ENCODE measurements around the gene MTSS2. TPM values are rescaled to one million over a fixed set of nuclear protein-coding genes. Genes with fewer than 3 reads are reported as not detected.
"Not testable (repeated sequence)": the region's sequence is repeated elsewhere in the genome, so short reads cannot be mapped to it uniquely, and the experiment has no call there.

MTSS2 gene
- total RNA-seq, 1 experiment from 2014 or later, result 52.0 TPM

- no TSS peak for BruUV-seq (replicated peaks)
Observed at GRCh38 chr16:70644763-70645597, 40.9 kb downstream of the MTSS2 start.

DNA sequence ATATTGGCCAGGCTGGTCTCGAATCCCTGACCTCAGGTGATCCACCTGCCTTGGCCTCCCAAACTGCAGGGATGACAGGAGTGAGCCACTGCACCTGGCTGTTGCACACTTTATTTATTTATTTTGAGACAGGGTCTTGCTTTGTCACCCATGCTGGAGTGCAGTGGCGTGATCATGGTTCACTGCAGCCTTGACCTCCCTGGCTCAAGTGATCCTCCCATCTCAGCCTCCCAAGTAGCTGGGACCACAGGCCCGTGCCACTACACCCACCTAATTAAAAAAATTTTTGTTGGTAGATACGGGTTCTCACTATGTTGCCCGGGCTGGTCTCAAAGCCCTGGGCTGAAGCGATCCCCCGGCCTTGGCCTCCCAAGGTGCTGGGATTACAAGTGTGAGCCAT is 42.6 kb downstream of the MTSS2 start:
- BruUV-seq (replicated peaks); H2AFZ ChIP-seq; POLR2A ChIA-PET (ENCODE audit: unreplicated experiment): not testable (repeated sequence)

More at GRCh38 chr16:70644763-70645597, 40.9 kb downstream of the MTSS2 start:
- no peaks in the 10 kb centered on the region for H3K4me1 ChIP-seq (replicated peaks; ENCODE audit: insufficient read depth)
- H3K79me2 ChIP-seq (ENCODE audit: low read depth), result no peaks in the 10 kb centered on the region
- no peaks in the 10 kb centered on the region for H3K36me3 ChIP-seq (ENCODE audit: low read depth)
- H3K27me3 ChIP-seq (ENCODE audit: insufficient read depth, low read depth), result no peaks in the 10 kb centered on the region
- DNase-seq, result no peak
- intact Hi-C loops (cut with micrococcal nuclease; ENCODE audit: unreplicated experiment), result no loop called here
- no peak for TF ChIP-seq EZH2 (IDR thresholded peaks at IDR 0.05; ENCODE audit: low read depth)
- TF ChIP-seq, protein P1, sequence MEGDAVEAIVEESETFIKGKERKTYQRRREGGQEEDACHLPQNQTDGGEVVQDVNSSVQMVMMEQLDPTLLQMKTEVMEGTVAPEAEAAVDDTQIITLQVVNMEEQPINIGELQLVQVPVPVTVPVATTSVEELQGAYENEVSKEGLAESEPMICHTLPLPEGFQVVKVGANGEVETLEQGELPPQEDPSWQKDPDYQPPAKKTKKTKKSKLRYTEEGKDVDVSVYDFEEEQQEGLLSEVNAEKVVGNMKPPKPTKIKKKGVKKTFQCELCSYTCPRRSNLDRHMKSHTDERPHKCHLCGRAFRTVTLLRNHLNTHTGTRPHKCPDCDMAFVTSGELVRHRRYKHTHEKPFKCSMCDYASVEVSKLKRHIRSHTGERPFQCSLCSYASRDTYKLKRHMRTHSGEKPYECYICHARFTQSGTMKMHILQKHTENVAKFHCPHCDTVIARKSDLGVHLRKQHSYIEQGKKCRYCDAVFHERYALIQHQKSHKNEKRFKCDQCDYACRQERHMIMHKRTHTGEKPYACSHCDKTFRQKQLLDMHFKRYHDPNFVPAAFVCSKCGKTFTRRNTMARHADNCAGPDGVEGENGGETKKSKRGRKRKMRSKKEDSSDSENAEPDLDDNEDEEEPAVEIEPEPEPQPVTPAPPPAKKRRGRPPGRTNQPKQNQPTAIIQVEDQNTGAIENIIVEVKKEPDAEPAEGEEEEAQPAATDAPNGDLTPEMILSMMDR (conservative IDR thresholded peaks at IDR 0.05), result no peak
- H2AFZ ChIP-seq, result no peak overlapping the region
- no peak overlapping the region for H3K4me3 ChIP-seq
- CTCF ChIA-PET, result no interaction called here
- H4K20me1 ChIP-seq (ENCODE audit: insufficient read depth), result no peaks in the 10 kb centered on the region
- peaks cover 7% of the 10 kb centered on the region; the same call in 1 of the 2 replicates for H3F3A ChIP-seq (ENCODE audit: insufficient read depth, low read depth)
- no peak overlapping the region for H3K27ac ChIP-seq
- H3K4me2 ChIP-seq, result no peak overlapping the region
- H3K9me2 ChIP-seq (ENCODE audit: insufficient read depth), result no peaks in the 10 kb centered on the region
- no peaks in the 10 kb centered on the region for H3K9me3 ChIP-seq (ENCODE audit: insufficient read depth, low read depth)
- POLR2A ChIA-PET (ENCODE audit: unreplicated experiment), result no interaction called here

DNA sequence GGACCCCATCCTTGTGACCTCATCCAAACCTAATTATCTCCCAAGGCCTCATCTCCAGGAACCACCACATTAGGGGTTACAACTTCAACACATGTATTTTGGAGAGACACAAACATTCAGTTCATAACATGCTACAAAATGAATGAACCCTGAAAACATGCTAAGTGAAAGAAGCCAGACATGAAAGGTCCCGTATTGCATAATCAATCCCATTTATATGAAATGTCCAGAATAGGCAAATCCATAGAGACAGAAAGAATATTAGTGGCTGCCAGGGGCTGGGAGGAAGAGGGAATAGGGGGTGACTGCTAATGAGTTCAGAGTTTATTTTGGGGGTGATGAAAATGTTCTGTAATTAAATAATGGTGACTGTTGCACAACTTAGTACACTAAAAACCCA is 43.2 kb downstream of the MTSS2 start:
- no peak for DNase-seq
- H3K4me2 ChIP-seq, result no peak overlapping the region
- no TSS peak for BruUV-seq (replicated peaks)
- ChIA-PET POLR2A (ENCODE audit: unreplicated experiment) (no interaction called here), CTCF (no interaction called here)
- no peaks in the 10 kb centered on the region for H3K9me2 ChIP-seq (ENCODE audit: insufficient read depth)
- no peaks in the 10 kb centered on the region for H3K4me1 ChIP-seq (replicated peaks; ENCODE audit: insufficient read depth)
- no peaks in the 10 kb centered on the region for H4K20me1 ChIP-seq (ENCODE audit: insufficient read depth)
- TF ChIP-seq EZH2 (IDR thresholded peaks at IDR 0.05; ENCODE audit: low read depth), result no peak
- TF ChIP-seq, protein P1 (conservative IDR thresholded peaks at IDR 0.05), result no peak
- peaks cover 2% of the 10 kb centered on the region; the same call in 1 of the 2 replicates for H3F3A ChIP-seq (ENCODE audit: insufficient read depth, low read depth)
- intact Hi-C loops (cut with micrococcal nuclease; ENCODE audit: unreplicated experiment), result no loop called here
- no peak overlapping the region for H2AFZ ChIP-seq
- H3K79me2 ChIP-seq (ENCODE audit: low read depth), result no peaks in the 10 kb centered on the region
- H3K36me3 ChIP-seq (ENCODE audit: low read depth), result no peaks in the 10 kb centered on the region
- H3K4me3 ChIP-seq, result no peak overlapping the region
- no peak overlapping the region for H3K27ac ChIP-seq
- H3K9me3 ChIP-seq (ENCODE audit: insufficient read depth, low read depth), result no peaks in the 10 kb centered on the region
- H3K27me3 ChIP-seq (ENCODE audit: insufficient read depth, low read depth), result no peaks in the 10 kb centered on the region

More for the DNA sequence above, 42.6 kb downstream of the MTSS2 start:
- H4K20me1 ChIP-seq (ENCODE audit: insufficient read depth); CTCF ChIA-PET; H3K79me2 ChIP-seq (ENCODE audit: low read depth); H3K9me2 ChIP-seq (ENCODE audit: insufficient read depth); H3K27ac ChIP-seq; H3K9me3 ChIP-seq (ENCODE audit: insufficient read depth, low read depth); H3K4me1 ChIP-seq (replicated peaks; ENCODE audit: insufficient read depth); H3F3A ChIP-seq (ENCODE audit: insufficient read depth, low read depth); H3K36me3 ChIP-seq (ENCODE audit: low read depth); H3K4me3 ChIP-seq; DNase-seq; intact Hi-C loops (cut with micrococcal nuclease; ENCODE audit: unreplicated experiment); H3K27me3 ChIP-seq (ENCODE audit: insufficient read depth, low read depth); H3K4me2 ChIP-seq: not testable (repeated sequence)

All from PC-9 (cell line).